Measurements from ENCODE around the gene AFM. TPM values are rescaled to one million over a fixed set of nuclear protein-coding genes. Genes with fewer than 3 reads are reported as not detected.

The AFM gene
- total and polyA plus RNA-seq, 2 donors (not counting 3 experiments of a cell fraction or from before 2014, with no cell fraction given), result not detected

DNA sequence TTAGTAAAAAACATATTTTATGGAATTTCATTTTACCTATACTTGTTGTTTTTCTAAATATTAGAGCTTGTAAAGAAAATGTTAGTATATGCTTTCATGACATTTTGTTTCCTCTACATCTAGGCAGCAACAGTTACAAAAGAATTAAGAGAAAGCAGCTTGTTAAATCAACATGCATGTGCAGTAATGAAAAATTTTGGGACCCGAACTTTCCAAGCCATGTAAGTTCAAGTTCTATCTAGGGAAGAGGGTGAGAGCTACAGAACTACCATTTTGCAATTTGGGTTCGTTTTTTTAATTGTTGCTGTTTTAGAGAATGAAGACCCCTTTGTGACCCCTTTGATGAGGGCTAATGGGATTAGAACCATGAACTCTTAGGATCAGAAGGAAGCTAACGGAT is 38.3 kb upstream of the AFM start:
- H3K4me3 ChIP-seq (replicated peaks in 1 of 3; ENCODE audit: insufficient read depth in 1 of 3, low read depth in 1 of 3, low read length in 3 of 3), result no peak overlapping the region
- ChIA-PET CTCF (interaction anchor here (0.8 to 1.7 kb wide), 5 partner anchors 8 to 741 kb away, joined by 3 to 6 read pairs (median 4); no protein-coding TSS in a partner anchor), POLR2A (no interaction called here)
- no peaks in the 10 kb centered on the region for H4K20me1 ChIP-seq (replicated peaks; ENCODE audit: control insufficient read depth, extremely low read depth, insufficient read depth, low read length)
- H3K9ac ChIP-seq (replicated peaks; ENCODE audit: extremely low read depth, insufficient read depth, low read length), result no peak overlapping the region
- FAIRE-seq (no peak), DNase-seq (ENCODE audit: low read depth, low spot score) (no peak)
- no peak overlapping the region for H2AFZ ChIP-seq (ENCODE audit: low read depth, low read length)
- H3K4me2 ChIP-seq (ENCODE audit: insufficient read depth, low read length), result no peak overlapping the region
- TF ChIP-seq GATA2 (IDR thresholded peaks at IDR 0.05; ENCODE audit: insufficient read depth, insufficient read length, low read depth, low read length), result no peak
- TF ChIP-seq MYC (IDR thresholded peaks at IDR 0.05; ENCODE audit: low read depth, low read length), result no peak
- TF ChIP-seq POLR2AphosphoS5 (IDR thresholded peaks at IDR 0.05; ENCODE audit: insufficient read depth, low read depth, low read length), result no peak
- TF ChIP-seq JUN (IDR thresholded peaks at IDR 0.05; ENCODE audit: borderline replicate concordance, insufficient read depth, insufficient read length, low read depth), result no peak
- TF ChIP-seq FOS (IDR thresholded peaks at IDR 0.05; ENCODE audit: borderline replicate concordance, insufficient read depth, low read length), result no peak
- TF ChIP-seq, protein P1, sequence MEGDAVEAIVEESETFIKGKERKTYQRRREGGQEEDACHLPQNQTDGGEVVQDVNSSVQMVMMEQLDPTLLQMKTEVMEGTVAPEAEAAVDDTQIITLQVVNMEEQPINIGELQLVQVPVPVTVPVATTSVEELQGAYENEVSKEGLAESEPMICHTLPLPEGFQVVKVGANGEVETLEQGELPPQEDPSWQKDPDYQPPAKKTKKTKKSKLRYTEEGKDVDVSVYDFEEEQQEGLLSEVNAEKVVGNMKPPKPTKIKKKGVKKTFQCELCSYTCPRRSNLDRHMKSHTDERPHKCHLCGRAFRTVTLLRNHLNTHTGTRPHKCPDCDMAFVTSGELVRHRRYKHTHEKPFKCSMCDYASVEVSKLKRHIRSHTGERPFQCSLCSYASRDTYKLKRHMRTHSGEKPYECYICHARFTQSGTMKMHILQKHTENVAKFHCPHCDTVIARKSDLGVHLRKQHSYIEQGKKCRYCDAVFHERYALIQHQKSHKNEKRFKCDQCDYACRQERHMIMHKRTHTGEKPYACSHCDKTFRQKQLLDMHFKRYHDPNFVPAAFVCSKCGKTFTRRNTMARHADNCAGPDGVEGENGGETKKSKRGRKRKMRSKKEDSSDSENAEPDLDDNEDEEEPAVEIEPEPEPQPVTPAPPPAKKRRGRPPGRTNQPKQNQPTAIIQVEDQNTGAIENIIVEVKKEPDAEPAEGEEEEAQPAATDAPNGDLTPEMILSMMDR (IDR thresholded peaks at IDR 0.05; ENCODE audit: extremely low read depth in 1 of 2, insufficient read depth in 1 of 2, low read depth in 1 of 2, low read length in 2 of 2), result no peak
- TF ChIP-seq, protein P2, sequence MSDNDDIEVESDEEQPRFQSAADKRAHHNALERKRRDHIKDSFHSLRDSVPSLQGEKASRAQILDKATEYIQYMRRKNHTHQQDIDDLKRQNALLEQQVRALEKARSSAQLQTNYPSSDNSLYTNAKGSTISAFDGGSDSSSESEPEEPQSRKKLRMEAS (IDR thresholded peaks at IDR 0.05; ENCODE audit: insufficient read depth, insufficient read length), result no peak
- TF ChIP-seq POLR2A (IDR thresholded peaks at IDR 0.05; ENCODE audit: low read depth, low read length), result no peak
- TF ChIP-seq EZH2 (IDR thresholded peaks at IDR 0.05; ENCODE audit: borderline replicate concordance, low read depth, low read length, severe bottlenecking), result no peak
- H3K27ac ChIP-seq (ENCODE audit: insufficient read depth, low read depth, low read length), result no peak overlapping the region
- H3K9me3 ChIP-seq (replicated peaks; ENCODE audit: control insufficient read depth, insufficient read depth, low read length), result no peaks in the 10 kb centered on the region
- no peaks in the 10 kb centered on the region for H3K4me1 ChIP-seq (ENCODE audit: control insufficient read depth, extremely low read depth, insufficient read depth, low read length)
- BruUV-seq (replicated peaks), result no TSS peak
- dilution Hi-C loops (cut with MboI; ENCODE audit: extremely low pct_ligation_motif_present, low sequenced_read_pairs) (no loop called here), intact Hi-C loops (cut with micrococcal nuclease) (no loop called here)
- H3K36me3 ChIP-seq (ENCODE audit: control insufficient read depth in 2 of 2, extremely low read depth in 1 of 2, insufficient read depth in 2 of 2, low read length in 2 of 2), result no peaks in the 10 kb centered on the region
- peaks cover 11 to 33% of the 10 kb centered on the region in 2 experiments for H3K27me3 ChIP-seq (ENCODE audit: control insufficient read depth in 2 of 2, insufficient read depth in 2 of 2, low read length in 2 of 2)
- no peaks in the 10 kb centered on the region for H3K9me1 ChIP-seq (replicated peaks; ENCODE audit: control insufficient read depth, extremely low read depth, insufficient read depth, low read length)
- no peaks in the 10 kb centered on the region for H3K79me2 ChIP-seq (ENCODE audit: control insufficient read depth, insufficient read depth, low read length)

All from endothelial cell of umbilical vein (primary cell).